HG03571 (cell line): Measurements from ENCODE around the gene EFNA2.
"Not testable (repeated sequence)": the region's sequence is repeated elsewhere in the genome, so short reads cannot be mapped to it uniquely, and the experiment has no call there.

Experiments used
- ATAC-seq: cut with Tn5 transposase; IDR thresholded peaks from one replicate; pipeline ENCODE4 v1.9.1; 2021; ENCODE audit not compliant: unreplicated experiment

Gene EFNA2

DNA sequence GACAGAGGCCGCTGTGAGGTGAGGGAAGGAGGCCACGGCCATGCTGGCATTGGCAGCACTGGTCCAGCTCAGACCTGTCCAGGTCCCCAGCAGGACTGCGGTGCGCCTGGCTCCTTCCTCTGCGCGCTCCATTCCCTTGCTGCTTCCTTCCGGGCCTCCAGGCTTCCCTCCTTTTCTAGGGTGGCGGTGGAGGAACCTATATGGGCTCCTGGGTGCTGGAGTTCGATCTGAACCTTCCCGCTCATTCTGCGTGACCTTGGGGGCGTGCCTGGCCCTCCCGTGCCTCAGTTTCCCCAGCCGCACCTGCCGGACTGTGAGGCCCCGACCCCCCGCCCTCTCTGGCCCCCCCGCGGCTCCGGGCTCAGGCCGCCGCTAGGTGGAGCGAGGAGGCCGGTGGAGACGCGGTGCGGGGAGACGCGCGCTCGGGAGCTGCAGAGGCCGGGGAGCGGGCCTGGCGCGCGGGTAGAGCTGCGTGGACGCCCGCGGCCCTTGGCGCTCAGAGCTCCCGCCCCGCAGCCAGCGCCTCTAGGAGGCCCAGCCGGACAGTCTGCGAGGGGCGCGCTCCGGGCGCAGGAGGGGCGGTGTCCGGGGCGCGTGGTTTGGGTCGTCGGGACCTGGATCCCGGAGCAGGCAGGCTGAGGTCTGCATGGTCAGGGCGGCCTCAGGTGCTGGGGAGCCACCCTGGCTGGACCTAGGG lies 29.9 kb downstream of the EFNA2 start:
- no peak for ATAC-seq

DNA sequence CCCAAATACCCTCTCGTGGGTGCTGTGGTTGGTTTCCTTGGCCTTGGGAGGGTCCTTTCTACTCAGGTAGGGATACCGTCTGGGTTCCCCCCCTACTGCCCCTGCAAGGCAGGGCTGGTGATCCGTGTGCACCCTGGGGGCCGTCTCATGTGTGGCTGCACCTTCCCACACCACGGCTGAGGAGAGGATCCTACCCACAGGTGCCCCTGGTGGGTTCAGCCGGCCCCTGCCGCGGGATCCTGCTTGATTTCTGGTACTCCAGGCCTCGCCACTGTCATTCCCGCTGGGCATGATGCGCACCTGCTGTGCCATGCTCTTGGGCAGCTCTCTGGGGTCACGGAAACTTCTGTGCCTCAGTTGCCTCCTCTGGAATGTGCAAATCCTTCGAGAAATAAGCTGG lies 30.8 kb downstream of the EFNA2 start:
- ATAC-seq: no peak

DNA sequence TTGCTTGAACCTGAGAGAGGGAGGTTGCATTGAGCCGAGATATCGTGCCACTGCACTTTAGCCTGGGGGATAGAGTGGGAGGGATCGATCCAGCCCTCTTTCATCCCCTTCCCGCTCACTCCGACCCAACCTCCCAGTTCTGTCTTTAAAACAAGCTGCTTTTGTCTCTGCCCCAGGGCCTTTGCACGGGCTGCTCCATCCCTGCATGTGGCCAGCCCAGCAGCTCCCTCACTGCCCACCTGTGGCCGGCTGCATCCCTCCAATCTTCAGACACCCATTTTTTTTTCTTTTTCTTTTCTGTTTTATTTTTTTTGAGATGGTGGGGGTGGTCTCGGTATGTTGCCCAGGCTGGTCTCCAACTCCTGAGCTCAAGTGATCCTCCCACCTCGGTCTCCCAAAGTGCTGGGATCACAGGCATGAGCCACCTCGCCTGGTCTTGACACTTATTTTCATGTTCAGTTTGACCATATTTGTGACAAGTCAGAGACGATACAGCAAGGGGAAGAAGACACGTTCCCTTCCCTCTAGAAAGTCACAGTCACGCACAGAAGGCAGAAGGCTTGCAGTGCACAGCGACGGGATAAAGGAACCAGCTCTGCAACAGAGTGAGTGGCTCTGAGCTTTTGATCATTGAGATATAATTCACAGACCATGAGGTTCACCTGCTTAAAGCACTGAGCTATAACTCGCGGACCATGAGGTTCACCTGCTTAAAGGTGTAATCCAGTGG lies 31.8 kb downstream of the EFNA2 start:
- no peak for ATAC-seq

GRCh38 chr19:1318678-1319471 lies 33.2 kb downstream of the EFNA2 start:
- no peak for ATAC-seq

- ATAC-seq: not testable (repeated sequence)
Observed at GRCh38 chr19:1320282-1320650, 34.6 kb downstream of the EFNA2 start.

GRCh38 chr19:1321539-1321938 lies 35.9 kb downstream of the EFNA2 start:
- no peak for ATAC-seq

DNA sequence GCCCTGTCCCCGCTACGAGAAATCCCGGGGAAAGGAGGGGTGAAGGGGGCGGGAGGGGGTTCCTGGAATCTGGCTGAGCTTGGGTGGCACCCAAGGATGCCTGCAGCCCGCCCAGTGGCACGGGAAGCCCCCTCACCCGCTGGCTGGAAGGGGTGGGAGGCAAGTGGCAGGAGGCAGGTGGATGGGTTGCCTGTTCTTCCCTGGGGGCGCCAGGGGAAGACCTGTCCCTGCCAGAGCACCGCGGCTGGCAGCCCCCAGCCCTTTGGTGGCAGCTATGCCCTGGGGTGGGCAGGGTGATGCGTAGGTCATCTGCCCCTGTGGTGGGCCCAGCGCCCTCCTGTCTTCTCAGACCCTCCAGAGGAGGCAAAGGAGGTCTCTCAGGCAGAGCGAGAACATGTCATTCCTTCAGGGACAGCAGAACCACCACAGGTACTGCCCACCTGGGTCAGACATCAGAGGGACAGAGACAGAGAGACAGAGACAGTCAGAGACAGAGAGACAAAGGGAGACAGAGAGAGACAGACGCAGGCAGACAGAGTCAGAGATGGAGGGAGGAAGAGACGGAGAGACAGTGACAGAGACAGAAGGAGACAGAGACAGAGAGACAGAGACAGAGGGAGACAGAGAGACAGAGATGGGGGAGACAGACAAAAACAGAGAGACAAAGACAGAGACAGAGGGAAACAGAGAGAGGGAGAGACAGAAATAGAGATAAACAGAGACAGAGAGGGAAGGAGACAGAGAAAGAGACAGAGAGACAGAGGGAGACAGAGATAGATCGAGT lies 36.7 kb downstream of the EFNA2 start:
- ATAC-seq: no peak

GRCh38 chr19:1324249-1324805 lies 38.7 kb downstream of the EFNA2 start:
- no peak for ATAC-seq

- no peak for ATAC-seq
Observed at GRCh38 chr19:1324806-1325567, 39.3 kb downstream of the EFNA2 start.

DNA sequence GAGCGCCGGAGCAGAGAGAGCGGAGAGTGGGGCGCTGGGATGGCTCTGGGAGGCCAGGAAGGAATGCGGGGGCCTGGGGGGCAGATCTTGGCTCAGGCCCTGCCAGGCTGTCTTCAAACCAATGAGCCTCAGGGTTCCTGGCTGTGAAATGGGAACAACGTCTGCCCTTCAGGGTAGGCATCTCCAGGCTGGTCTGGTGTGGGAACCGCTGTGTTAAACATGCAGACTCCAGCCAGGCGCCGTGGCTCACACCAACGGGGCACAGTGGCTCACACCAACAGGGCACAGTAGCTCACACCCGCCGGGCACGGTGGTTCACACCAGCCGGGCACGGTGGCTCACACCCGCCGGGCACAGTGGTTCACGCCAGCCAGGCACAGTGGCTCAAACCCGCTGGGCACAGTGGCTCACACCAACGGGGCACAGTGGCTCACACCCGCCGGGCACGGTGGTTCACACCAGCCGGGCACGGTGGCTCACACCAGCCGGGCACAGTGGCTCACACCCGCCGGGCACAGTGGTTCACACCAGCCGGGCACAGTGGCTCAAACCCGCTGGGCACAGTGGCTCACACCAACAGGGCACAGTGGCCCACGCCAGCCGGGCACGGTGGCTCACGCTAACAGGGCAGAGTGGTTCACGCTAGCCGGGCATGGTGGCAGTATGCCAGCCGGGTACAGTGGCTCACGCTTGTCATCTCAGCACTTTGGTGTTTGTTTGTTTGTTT lies 40.1 kb downstream of the EFNA2 start:
- no peak for ATAC-seq

GRCh38 chr19:1327125-1327524 lies 41.5 kb downstream of the EFNA2 start:
- ATAC-seq: no peak

GRCh38 chr19:1332208-1332607 lies 46.5 kb downstream of the EFNA2 start:
- ATAC-seq: not testable (repeated sequence)

- ATAC-seq: no peak
Observed at GRCh38 chr19:1336079-1336684, 50.5 kb downstream of the EFNA2 start.

- ATAC-seq: no peak
Observed at GRCh38 chr19:1340681-1341469, 55.2 kb downstream of the EFNA2 start.

DNA sequence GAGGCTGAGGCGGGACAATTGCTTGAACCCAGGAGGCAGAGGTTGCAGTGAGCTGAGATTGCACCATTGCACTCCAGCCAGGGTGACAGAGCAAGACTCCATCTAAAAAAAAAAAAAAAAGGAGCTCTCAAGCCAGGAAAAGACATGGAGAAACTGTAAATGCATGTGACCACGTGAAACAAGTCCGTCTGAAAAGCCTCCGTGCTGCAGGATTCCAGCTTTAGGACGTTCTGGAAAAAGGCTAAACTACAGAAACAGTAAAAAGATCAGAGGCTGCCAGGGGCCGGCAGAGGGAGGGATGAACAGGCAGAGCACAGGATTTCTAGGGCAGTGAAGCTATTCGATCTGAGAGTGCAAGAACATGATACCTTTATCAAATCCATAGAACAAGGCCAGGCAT lies 57.4 kb downstream of the EFNA2 start:
- ATAC-seq: no peak

DNA sequence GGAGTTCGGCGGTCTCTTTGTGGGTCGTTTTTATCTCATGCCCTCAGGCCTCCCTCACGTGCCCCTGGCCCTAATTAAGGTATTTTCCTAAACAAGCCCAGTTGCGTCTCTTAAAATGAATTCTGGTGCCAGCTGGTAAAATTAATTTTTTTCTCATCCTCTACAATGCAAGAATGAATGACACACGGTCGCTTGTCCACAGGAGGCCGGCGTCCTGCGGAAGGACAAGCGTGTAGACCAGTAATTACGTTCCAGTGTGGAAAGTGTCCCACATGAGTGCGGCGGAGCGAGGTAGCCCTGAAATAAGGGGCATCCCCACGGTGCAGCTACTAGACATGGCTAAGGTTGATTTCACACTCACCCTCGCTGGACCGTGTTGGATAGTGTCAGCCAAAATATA lies 63.5 kb downstream of the EFNA2 start:
- ATAC-seq: no peak

- no peak for ATAC-seq
Observed at GRCh38 chr19:1350867-1351266, 65.2 kb downstream of the EFNA2 start.
